Gastroesophageal sphincter (tissue), 4 donors: Measurements from ENCODE around the gene PPP1CB. TPM values are rescaled to one million over a fixed set of nuclear protein-coding genes. Genes with fewer than 3 reads are reported as not detected.

Experiments
- ATAC-seq: fragments of 150-250 bp; one replicate; pipeline ENCODE4 v1.9.1; 2016; ENCODE audit warnings: mild to moderate bottlenecking, moderate library complexity
- H3K27ac ChIP-seq, 4 donors: fragments of 200-600 bp; sonication (generic) in 3 of 4; 1 replicate in 3 of 4; 2 replicates in 1 of 4; pipeline ENCODE4 v1.5.1; 2016 to 2019
- H3K27me3 ChIP-seq: fragments of 200-600 bp; sonication (generic); one replicate; pipeline ENCODE4 v1.5.1; 2019
- H3K36me3 ChIP-seq, 2 donors: fragments of 200-600 bp; sonication (generic); one replicate each; pipeline ENCODE4 v1.5.1; 2019; ENCODE audit warnings: control low read depth in 1 of 2
- H3K4me1 ChIP-seq, 3 donors: fragments of 200-600 bp; sonication (generic); 1 replicate in 2 of 3; 2 replicates in 1 of 3; pipeline ENCODE4 v1.5.1; 2016 to 2019; ENCODE audit warnings: control low read depth in 2 of 3
- H3K4me3 ChIP-seq, 2 donors: fragments of 200-600 bp; sonication (generic); one replicate each; pipeline ENCODE4 v1.5.1; 2019; ENCODE audit warnings: mild to moderate bottlenecking in 1 of 2, moderate library complexity in 1 of 2
- H3K9me3 ChIP-seq, 3 donors: fragments of 200-600 bp; sonication (generic); one replicate each; pipeline ENCODE4 v1.5.1; 2017 to 2019; ENCODE audit warnings: control low read depth in 2 of 3
- CTCF ChIP-seq, 4 experiments: fragments of 200-600 bp in 2 of 4; fragments of 450-650 bp in 2 of 4; sonication (generic) in 1 of 4; IDR thresholded peaks; one replicate each; pipeline ENCODE4 v1.5.1; 2017 to 2019; ENCODE audit warnings: antibody characterized with exemption in 4 of 4, mild to moderate bottlenecking in 2 of 4, moderate library complexity in 2 of 4
- EP300 ChIP-seq: sonication (generic); formaldehyde crosslinking; IDR thresholded peaks from one replicate; pipeline ENCODE4 v1.6.1; 2017; ENCODE audit warnings: antibody characterized with exemption, mild to moderate bottlenecking
- POLR2A ChIP-seq, 2 donors: fragments of 450-650 bp; IDR thresholded peaks; one replicate each; pipeline ENCODE4 v1.6.1; 2017; ENCODE audit warnings: antibody characterized with exemption in 2 of 2, mild to moderate bottlenecking in 2 of 2, moderate library complexity in 1 of 2
- POLR2AphosphoS5 ChIP-seq: sonication (generic); formaldehyde crosslinking; IDR thresholded peaks from one replicate; pipeline ENCODE4 v1.6.1; 2017; ENCODE audit warnings: antibody characterized with exemption
- WGBS, 2 donors: methylation state at CpG; one replicate each; pipeline ENCODE4 v1.1.5; 2018; ENCODE audit warnings: low coverage in 1 of 2; 5-methylcytosine and 5-hydroxymethylcytosine counted together
- total RNA-seq, 4 donors: library from RNA; depleted of rRNA; stranded (reverse); fragments of >200 nt; gene quantifications; one replicate each; pipeline ENCODE4 v1.1.0, GENCODE V29; 2016

The PPP1CB gene
- total RNA-seq, 4 donors from 2014 or later, result 524 to 1,194 (median 837) TPM

GRCh38 chr2:28768952-28769351, 17.3 kb downstream of the PPP1CB start:
- TF ChIP-seq EP300, result no peak
- no peak for TF ChIP-seq CTCF (IDR thresholded peaks at IDR 0.05)
- TF ChIP-seq POLR2A (IDR thresholded peaks at IDR 0.05), result no peak
- no peak for TF ChIP-seq POLR2AphosphoS5
- ATAC-seq, result no peak
- H3K27me3 ChIP-seq, result no peaks in the 10 kb centered on the region
- H3K9me3 ChIP-seq, result no peaks in the 10 kb centered on the region
- 64 to 79% methylated on average over 4 to 5 of the region's 5 CpGs for WGBS, 2 donors
- no peak overlapping the region for H3K4me3 ChIP-seq
- peaks cover 7 to 100% (median 17%) of the 10 kb centered on the region in 3 donors for H3K4me1 ChIP-seq
- peak overlapping the region in 1 of 4 donors; percentile 15 for H3K27ac ChIP-seq
- H3K36me3 ChIP-seq, result no peaks in the 10 kb centered on the region

GRCh38 chr2:28772351-28772750, 20.7 kb downstream of the PPP1CB start:
- no peaks in the 10 kb centered on the region for H3K9me3 ChIP-seq
- peaks cover 6 to 100% (median 13%) of the 10 kb centered on the region in 3 donors for H3K4me1 ChIP-seq
- H3K27ac ChIP-seq, result peak overlapping the region in 1 of 4 donors; percentile 6
- TF ChIP-seq CTCF (IDR thresholded peaks at IDR 0.05) (no peak), POLR2AphosphoS5 (no peak), POLR2A (IDR thresholded peaks at IDR 0.05) (no peak), EP300 (no peak)
- no peak for ATAC-seq
- H3K27me3 ChIP-seq, result no peaks in the 10 kb centered on the region
- WGBS, 2 donors, result 46 to 73% methylated on average over 2 of the region's 2 CpGs
- H3K36me3 ChIP-seq, result peaks cover 0 to 6% of the 10 kb centered on the region in 2 donors
- H3K4me3 ChIP-seq, result no peak overlapping the region

GRCh38 chr2:28776471-28776870, 24.8 kb downstream of the PPP1CB start:
- no peaks in the 10 kb centered on the region for H3K9me3 ChIP-seq
- no peak for ATAC-seq
- H3K4me3 ChIP-seq, result no peak overlapping the region
- 36 to 44% methylated on average over 3 to 6 of the region's 6 CpGs for WGBS, 2 donors
- TF ChIP-seq POLR2A (IDR thresholded peaks at IDR 0.05) (no peak), EP300 (no peak), CTCF (IDR thresholded peaks at IDR 0.05) (no peak), POLR2AphosphoS5 (no peak)
- H3K4me1 ChIP-seq, result peaks cover 6 to 98% (median 16%) of the 10 kb centered on the region in 3 donors
- H3K36me3 ChIP-seq, result peaks cover 16 to 47% of the 10 kb centered on the region in 2 donors
- no peaks in the 10 kb centered on the region for H3K27me3 ChIP-seq
- H3K27ac ChIP-seq, result peak overlapping the region in 3 of 4 donors; percentile 21 to 47 (median 30)

- ATAC-seq, result no peak
- Histone ChIP-seq H3K36me3 (peaks cover 20 to 66% of the 10 kb centered on the region in 2 donors), H3K9me3 (no peaks in the 10 kb centered on the region), H3K27me3 (no peaks in the 10 kb centered on the region), H3K27ac (peak overlapping the region; percentile 38 to 47 (median 46)), H3K4me1 (peaks cover 4 to 93% (median 16%) of the 10 kb centered on the region in 3 donors), H3K4me3 (no peak overlapping the region)
- TF ChIP-seq EP300, result no peak
- no peak for TF ChIP-seq CTCF (IDR thresholded peaks at IDR 0.05)
- no peak for TF ChIP-seq POLR2AphosphoS5
- TF ChIP-seq POLR2A (IDR thresholded peaks at IDR 0.05), result no peak
- 30 to 62% methylated on average over 5 of the region's 5 CpGs for WGBS, 2 donors
These were observed 26.8 kb downstream of the PPP1CB start for GRCh38 chr2:28778392-28778791.

- WGBS, 2 donors, result 84 to 97% methylated on average over 2 of the region's 2 CpGs
- Histone ChIP-seq H3K27ac (peak overlapping the region; percentile 2 to 47 (median 42)), H3K4me1 (peaks cover 4 to 89% (median 16%) of the 10 kb centered on the region in 3 donors), H3K4me3 (no peak overlapping the region), H3K27me3 (no peaks in the 10 kb centered on the region), H3K9me3 (no peaks in the 10 kb centered on the region), H3K36me3 (peaks cover 20 to 72% of the 10 kb centered on the region in 2 donors)
- no peak for TF ChIP-seq POLR2A (IDR thresholded peaks at IDR 0.05)
- no peak for TF ChIP-seq CTCF (IDR thresholded peaks at IDR 0.05)
- no peak for TF ChIP-seq EP300
- peak; percentile 6 for TF ChIP-seq POLR2AphosphoS5
- no peak for ATAC-seq
These were observed 27.4 kb downstream of the PPP1CB start for GRCh38 chr2:28779001-28779400.
